GM18517 (cell line): ENCODE data around the gene NEUROD2.

Experiments used
- ATAC-seq: cut with Tn5 transposase; IDR thresholded peaks from one replicate; pipeline ENCODE4 v1.9.1; 2021; ENCODE audit warnings: mild to moderate bottlenecking, moderate library complexity; ENCODE audit not compliant: unreplicated experiment

NEUROD2 gene

GRCh38 chr17:39635614-39636176 lies 28.0 kb upstream of the NEUROD2 start:
- no peak for ATAC-seq

- ATAC-seq, result no peak
These were observed 26.7 kb upstream of the NEUROD2 start for GRCh38 chr17:39634384-39634871.

- no peak for ATAC-seq
These were observed 26.0 kb upstream of the NEUROD2 start for GRCh38 chr17:39633570-39634183.

GRCh38 chr17:39632153-39632941 lies 24.6 kb upstream of the NEUROD2 start:
- ATAC-seq, result no peak

GRCh38 chr17:39631403-39631802 lies 23.7 kb upstream of the NEUROD2 start:
- ATAC-seq, result no peak

- ATAC-seq, result no peak
These were observed 22.2 kb upstream of the NEUROD2 start for GRCh38 chr17:39629898-39630297.

GRCh38 chr17:39629494-39629880 lies 21.8 kb upstream of the NEUROD2 start:
- ATAC-seq, result no peak

GRCh38 chr17:39628655-39629493 lies 21.2 kb upstream of the NEUROD2 start:
- no peak for ATAC-seq

GRCh38 chr17:39627712-39628516 lies 20.2 kb upstream of the NEUROD2 start:
- ATAC-seq, result no peak

GRCh38 chr17:39627047-39627711 lies 19.5 kb upstream of the NEUROD2 start:
- ATAC-seq, result no peak

- ATAC-seq, result no peak
These were observed 18.7 kb upstream of the NEUROD2 start, which contains the start of gene PPP1R1B for GRCh38 chr17:39626171-39627046. PPP1R1B (plus strand) TSS chr17:39626952; CDS start chr17:39627393, 441 bp downstream.

- no peak for ATAC-seq
These were observed 17.6 kb upstream of the NEUROD2 start for GRCh38 chr17:39625198-39625785.

- ATAC-seq, result no peak
These were observed 16.6 kb upstream of the NEUROD2 start for GRCh38 chr17:39624313-39624712.

GRCh38 chr17:39623356-39623950 lies 15.7 kb upstream of the NEUROD2 start:
- no peak for ATAC-seq

GRCh38 chr17:39622380-39623006 lies 14.8 kb upstream of the NEUROD2 start:
- no peak for ATAC-seq

GRCh38 chr17:39621523-39622379 lies 14.0 kb upstream of the NEUROD2 start:
- ATAC-seq, result no peak

GRCh38 chr17:39619786-39620101 lies 12.0 kb upstream of the NEUROD2 start:
- ATAC-seq, result no peak
